ENCODE data around the gene TPRG1. TPM values are rescaled to one million over a fixed set of nuclear protein-coding genes. Genes with fewer than 3 reads are reported as not detected.

The TPRG1 gene
- total RNA-seq, 4 donors from 2014 or later, result 11.7 to 37.3 (median 14.8) TPM

DNA sequence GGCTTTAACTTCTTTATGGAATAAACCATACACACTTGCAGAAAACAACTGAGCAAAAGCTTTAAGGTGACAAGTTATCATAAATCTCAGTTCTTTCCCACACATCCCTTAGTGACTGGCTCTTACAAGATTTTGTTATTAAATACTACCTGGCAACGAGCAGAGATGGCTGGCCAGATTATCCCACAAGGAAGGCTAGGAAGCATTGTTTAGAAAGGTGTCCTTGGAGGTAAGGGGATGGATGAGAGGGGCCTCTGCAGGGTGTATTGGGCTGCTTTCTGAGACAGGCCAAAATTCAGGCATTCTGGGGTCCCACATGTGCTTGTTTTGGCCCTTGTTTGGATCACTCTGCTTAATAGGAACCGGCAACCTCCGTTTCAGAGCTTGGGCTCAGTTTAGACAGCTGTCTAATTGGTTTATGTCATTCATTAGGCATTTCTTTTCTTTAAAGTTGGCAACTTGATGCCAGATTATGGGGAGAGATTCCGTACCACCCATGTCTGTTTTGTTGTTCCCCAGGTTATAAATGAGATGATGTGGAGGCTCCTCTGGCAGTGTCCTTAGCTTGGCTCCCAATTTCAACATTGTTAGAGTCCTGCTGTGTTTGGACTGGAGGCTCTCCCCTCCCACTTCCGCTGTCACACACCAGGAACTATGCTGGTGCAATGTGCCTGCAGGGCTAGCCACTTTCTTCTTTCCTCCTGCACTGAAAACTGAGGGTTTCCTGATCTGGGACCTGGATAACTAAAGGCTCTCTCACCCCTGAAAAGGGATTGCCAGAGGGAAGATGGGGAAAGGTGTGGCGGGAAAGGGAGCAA lies 121.1 kb downstream of the TPRG1 start:
- Histone ChIP-seq H3K36me3 (no peaks in the 10 kb centered on the region), H3K27me3 (no peaks in the 10 kb centered on the region), H3K27ac (no peak overlapping the region), H3K9me3 (no peaks in the 10 kb centered on the region), H3K4me1 (no peaks in the 10 kb centered on the region), H3K4me3 (no peak overlapping the region)
- no peak for DNase-seq (ENCODE audit: low spot score in 2 of 2)
- no peak for TF ChIP-seq EP300 (IDR thresholded peaks at IDR 0.05)
- TF ChIP-seq POLR2A (IDR thresholded peaks at IDR 0.05), result no peak
- TF ChIP-seq, protein P1, sequence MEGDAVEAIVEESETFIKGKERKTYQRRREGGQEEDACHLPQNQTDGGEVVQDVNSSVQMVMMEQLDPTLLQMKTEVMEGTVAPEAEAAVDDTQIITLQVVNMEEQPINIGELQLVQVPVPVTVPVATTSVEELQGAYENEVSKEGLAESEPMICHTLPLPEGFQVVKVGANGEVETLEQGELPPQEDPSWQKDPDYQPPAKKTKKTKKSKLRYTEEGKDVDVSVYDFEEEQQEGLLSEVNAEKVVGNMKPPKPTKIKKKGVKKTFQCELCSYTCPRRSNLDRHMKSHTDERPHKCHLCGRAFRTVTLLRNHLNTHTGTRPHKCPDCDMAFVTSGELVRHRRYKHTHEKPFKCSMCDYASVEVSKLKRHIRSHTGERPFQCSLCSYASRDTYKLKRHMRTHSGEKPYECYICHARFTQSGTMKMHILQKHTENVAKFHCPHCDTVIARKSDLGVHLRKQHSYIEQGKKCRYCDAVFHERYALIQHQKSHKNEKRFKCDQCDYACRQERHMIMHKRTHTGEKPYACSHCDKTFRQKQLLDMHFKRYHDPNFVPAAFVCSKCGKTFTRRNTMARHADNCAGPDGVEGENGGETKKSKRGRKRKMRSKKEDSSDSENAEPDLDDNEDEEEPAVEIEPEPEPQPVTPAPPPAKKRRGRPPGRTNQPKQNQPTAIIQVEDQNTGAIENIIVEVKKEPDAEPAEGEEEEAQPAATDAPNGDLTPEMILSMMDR (IDR thresholded peaks at IDR 0.05), result no peak
- 52 to 62% methylated on average over 6 of the region's 6 CpGs for WGBS, 2 donors

DNA sequence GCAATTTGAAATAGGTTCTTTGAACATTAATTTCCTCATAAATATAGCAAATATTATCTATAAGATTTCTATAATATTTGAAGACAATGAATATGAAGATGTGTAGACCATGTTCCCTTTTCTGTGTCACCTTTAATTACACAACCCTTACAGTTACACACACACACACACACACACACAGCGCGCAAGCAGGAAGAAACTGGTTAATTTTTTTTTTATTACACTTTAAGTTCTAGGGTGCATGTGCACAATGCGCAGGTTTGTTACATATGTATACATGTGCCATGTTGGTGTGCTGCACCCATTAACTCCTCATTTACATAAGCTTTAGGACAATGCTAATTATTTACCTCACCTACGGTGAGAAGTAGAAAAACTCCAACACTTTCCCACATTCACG lies 122.9 kb downstream of the TPRG1 start:
- Histone ChIP-seq H3K36me3 (no peaks in the 10 kb centered on the region), H3K4me3 (no peak overlapping the region), H3K4me1 (no peaks in the 10 kb centered on the region), H3K9me3 (no peaks in the 10 kb centered on the region), H3K27ac (no peak overlapping the region), H3K27me3 (no peaks in the 10 kb centered on the region)
- no peak for DNase-seq (ENCODE audit: low spot score in 2 of 2)
- 93 to 95% methylated on average over 5 of the region's 5 CpGs for WGBS, 2 donors
- TF ChIP-seq, protein P1 (IDR thresholded peaks at IDR 0.05), result no peak
- TF ChIP-seq POLR2A (IDR thresholded peaks at IDR 0.05), result no peak
- no peak for TF ChIP-seq EP300 (IDR thresholded peaks at IDR 0.05)

DNA sequence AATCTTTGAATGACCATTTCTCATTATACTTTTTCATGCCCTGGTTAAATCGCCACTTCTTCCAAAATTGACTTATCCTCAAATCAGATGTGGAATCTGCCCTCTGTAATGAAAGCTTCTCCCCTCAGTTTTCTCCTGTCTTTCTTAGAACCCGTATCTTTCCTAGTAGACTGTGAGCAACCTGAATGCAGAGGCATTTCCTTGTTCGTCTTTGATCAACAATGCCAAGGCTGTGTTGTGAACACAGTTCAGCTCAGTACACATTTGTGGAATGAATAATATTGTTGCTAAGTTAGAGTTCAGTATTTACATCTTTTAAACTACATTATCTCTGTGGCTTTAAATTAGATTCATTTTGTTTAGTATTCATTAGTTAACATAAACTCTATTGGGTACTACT lies 123.3 kb downstream of the TPRG1 start:
- no peak for TF ChIP-seq POLR2A (IDR thresholded peaks at IDR 0.05)
- TF ChIP-seq, protein P1 (IDR thresholded peaks at IDR 0.05), result no peak
- TF ChIP-seq EP300 (IDR thresholded peaks at IDR 0.05), result no peak
- WGBS, 2 donors, result 79 to 87% methylated on average over 3 of the region's 3 CpGs
- H3K9me3 ChIP-seq, result no peaks in the 10 kb centered on the region

DNA sequence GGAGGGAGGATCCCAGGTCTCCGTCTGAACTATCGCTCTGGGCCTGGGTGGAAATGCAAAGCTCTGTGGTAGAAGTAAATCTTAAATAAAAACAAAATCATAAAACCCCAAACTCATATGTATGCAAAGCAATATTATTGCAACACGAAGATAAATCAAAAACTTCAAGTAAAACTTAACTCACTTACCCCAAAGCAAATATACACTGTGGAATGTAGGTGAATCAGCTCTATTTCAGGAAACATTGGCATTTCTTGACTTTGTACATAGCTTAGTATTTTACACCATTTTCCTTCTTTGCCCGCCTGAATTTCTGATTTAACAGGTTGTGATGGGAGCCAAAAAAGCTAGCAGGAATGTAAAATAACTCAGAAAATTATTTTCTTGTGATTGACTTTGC lies 126.2 kb downstream of the TPRG1 start:
- H3K4me1 ChIP-seq, result no peaks in the 10 kb centered on the region
- H3K36me3 ChIP-seq, result no peaks in the 10 kb centered on the region
- H3K27ac ChIP-seq, result no peak overlapping the region
- no peaks in the 10 kb centered on the region for H3K27me3 ChIP-seq
- 92 to 94% methylated on average over 4 of the region's 4 CpGs for WGBS, 2 donors
- TF ChIP-seq EP300 (IDR thresholded peaks at IDR 0.05) (no peak), POLR2A (IDR thresholded peaks at IDR 0.05) (no peak)
- TF ChIP-seq, protein P1 (IDR thresholded peaks at IDR 0.05), result no peak
- no peak for DNase-seq (ENCODE audit: low spot score in 2 of 2)
- H3K4me3 ChIP-seq, result no peak overlapping the region
- H3K9me3 ChIP-seq, result no peaks in the 10 kb centered on the region

More for the DNA sequence above, 123.3 kb downstream of the TPRG1 start:
- Histone ChIP-seq H3K27ac (no peak overlapping the region), H3K4me3 (no peak overlapping the region), H3K27me3 (no peaks in the 10 kb centered on the region), H3K36me3 (no peaks in the 10 kb centered on the region), H3K4me1 (no peaks in the 10 kb centered on the region)
- DNase-seq (ENCODE audit: low spot score in 2 of 2), result no peak

DNA sequence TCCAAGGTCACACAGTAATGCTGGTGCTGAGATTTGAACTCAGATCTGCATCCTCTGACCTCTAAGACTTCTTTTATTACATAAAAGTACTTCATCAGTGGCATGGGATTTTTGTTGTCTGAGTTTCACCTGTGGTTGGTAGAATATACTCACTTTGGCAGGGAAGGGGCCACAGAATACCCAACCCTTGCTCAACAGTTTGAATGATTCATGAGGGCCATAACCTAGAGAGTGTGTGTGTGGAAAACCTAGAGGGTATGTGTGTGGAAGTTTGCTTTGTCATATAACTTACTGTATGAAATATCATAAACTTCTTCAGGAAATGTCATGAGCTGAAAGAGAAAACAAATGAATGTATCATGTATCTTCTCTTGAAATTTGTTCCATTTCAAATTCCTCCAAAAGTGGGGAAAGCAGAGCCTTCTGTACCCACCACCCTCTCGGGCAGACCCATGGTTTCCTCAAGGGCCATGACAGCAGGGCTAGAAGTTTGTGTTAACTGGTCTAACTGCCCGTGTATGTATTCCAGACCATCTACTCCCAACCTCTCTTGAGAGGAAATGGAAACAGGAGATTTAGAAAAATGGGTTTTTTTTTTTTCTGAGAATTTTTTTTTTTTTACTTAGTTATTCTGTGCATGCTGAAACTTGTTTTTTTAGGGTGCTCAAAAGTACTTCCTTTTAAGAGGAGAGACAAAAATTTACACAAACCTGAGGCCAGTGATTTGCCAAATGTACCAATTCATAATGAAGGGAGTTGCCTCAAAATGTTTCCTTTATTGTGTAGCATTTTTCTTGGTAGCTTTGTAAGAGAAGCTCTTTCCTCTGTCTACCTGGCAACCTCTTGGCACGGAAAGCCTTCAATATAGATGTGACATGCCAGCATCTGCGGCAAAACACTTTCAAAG lies 127.0 kb downstream of the TPRG1 start:
- Histone ChIP-seq H3K36me3 (no peaks in the 10 kb centered on the region), H3K4me3 (no peak overlapping the region), H3K27ac (no peak overlapping the region), H3K9me3 (no peaks in the 10 kb centered on the region), H3K27me3 (no peaks in the 10 kb centered on the region), H3K4me1 (no peaks in the 10 kb centered on the region)
- TF ChIP-seq, protein P1 (IDR thresholded peaks at IDR 0.05), result no peak
- no peak for TF ChIP-seq POLR2A (IDR thresholded peaks at IDR 0.05)
- TF ChIP-seq EP300 (IDR thresholded peaks at IDR 0.05), result no peak
- no peak for DNase-seq (ENCODE audit: low spot score in 2 of 2)
- WGBS, 2 donors, result 86 to 87% methylated on average over 4 of the region's 4 CpGs
